Hepatocyte (in vitro differentiated cells): Measurements from ENCODE around the gene CTNNA3. TPM values are rescaled to one million over a fixed set of nuclear protein-coding genes. Genes with fewer than 3 reads are reported as not detected.

Experiments used
- DNase-seq: peaks from one replicate; pipeline ENCODE4 v3.0.0-alpha.2; 2016; ENCODE audit warnings: low spot score
- H2AFZ ChIP-seq: fragments of 200-600 bp; sonication (generic); 2 replicates; pipeline ENCODE4 v1.6.0; 2016; ENCODE audit warnings: antibody characterized with exemption, mild to moderate bottlenecking
- H3K27ac ChIP-seq: fragments of 200-600 bp; sonication (generic); 2 replicates; pipeline ENCODE4 v1.5.1; 2016; ENCODE audit warnings: mild to moderate bottlenecking
- H3K27me3 ChIP-seq: fragments of 200-600 bp; sonication (generic); 2 replicates; pipeline ENCODE4 v1.6.1; 2016
- H3K36me3 ChIP-seq: fragments of 200-600 bp; sonication (generic); replicated peaks from 2 replicates; pipeline ENCODE4 v1.5.1; 2016; ENCODE audit warnings: low read depth; ENCODE audit not compliant: insufficient read depth
- H3K4me1 ChIP-seq: fragments of 200-600 bp; sonication (generic); 2 replicates; pipeline ENCODE4 v1.5.1; 2016; ENCODE audit warnings: mild to moderate bottlenecking, moderate library complexity; ENCODE audit not compliant: insufficient read depth
- H3K4me2 ChIP-seq: fragments of 200-600 bp; sonication (generic); 2 replicates; pipeline ENCODE4 v1.6.0; 2016
- H3K4me3 ChIP-seq: fragments of 200-600 bp; sonication (generic); 2 replicates; pipeline ENCODE4 v1.5.1; 2016; ENCODE audit warnings: mild to moderate bottlenecking
- H3K79me2 ChIP-seq: fragments of 200-600 bp; sonication (generic); 2 replicates; pipeline ENCODE4 v1.6.0; 2017; ENCODE audit warnings: mild to moderate bottlenecking
- H3K9me2 ChIP-seq: fragments of 200-600 bp; sonication (generic); replicated peaks from 2 replicates; pipeline ENCODE4 v1.6.0; 2017; ENCODE audit warnings: mild to moderate bottlenecking; ENCODE audit not compliant: insufficient read depth
- H3K9me3 ChIP-seq: fragments of 200-600 bp; sonication (generic); 2 replicates; pipeline ENCODE4 v1.5.1; 2016; ENCODE audit warnings: low read depth, mild to moderate bottlenecking
- H4K20me1 ChIP-seq: fragments of 200-600 bp; sonication (generic); 2 replicates; pipeline ENCODE4 v1.6.0; 2016; ENCODE audit warnings: mild to moderate bottlenecking; ENCODE audit not compliant: insufficient read depth, poor library complexity, severe bottlenecking
- CTCF ChIP-seq: fragments of 200-600 bp; sonication (generic); IDR thresholded peaks from 2 replicates; pipeline ENCODE4 v1.5.1; 2016; ENCODE audit warnings: antibody characterized with exemption, mild to moderate bottlenecking; ENCODE audit not compliant: poor library complexity
- EZH2 ChIP-seq: fragments of 200-600 bp; sonication (generic); IDR thresholded peaks from 2 replicates; pipeline ENCODE4 v1.6.1; 2016; ENCODE audit warnings: antibody characterized with exemption, mild to moderate bottlenecking, borderline replicate concordance
- EZH2phosphoT487 ChIP-seq: fragments of 200-600 bp; sonication (generic); IDR thresholded peaks from one replicate; pipeline ENCODE4 v1.6.1; 2018; ENCODE audit warnings: antibody characterized with exemption, mild to moderate bottlenecking, low read depth, moderate library complexity; ENCODE audit not compliant: unreplicated experiment, severe bottlenecking
- WGBS: methylation state at CpG from one replicate; pipeline ENCODE4 v1.1.6; 2016; ENCODE audit warnings: low lambda C conversion rate; ENCODE audit errors: missing lambda C conversion rate; 5-methylcytosine and 5-hydroxymethylcytosine counted together
- polyA plus RNA-seq: library from polyadenylated mRNA; unstranded; fragments of >200 nt; fragmentation: Nextera tagmentation; extraction: Ambion mirVana; gene quantifications from 2 replicates; pipeline ENCODE4 v1.2.1, GENCODE V29; 2016
- total RNA-seq: library from RNA; depleted of rRNA; stranded (reverse); fragments of >200 nt; gene quantifications from 2 replicates; pipeline ENCODE4 v1.2.3, GENCODE V29; 2014

Gene CTNNA3
- total and polyA plus RNA-seq, 2 experiments from 2014 or later: 12.9 to 25.9 TPM

DNA sequence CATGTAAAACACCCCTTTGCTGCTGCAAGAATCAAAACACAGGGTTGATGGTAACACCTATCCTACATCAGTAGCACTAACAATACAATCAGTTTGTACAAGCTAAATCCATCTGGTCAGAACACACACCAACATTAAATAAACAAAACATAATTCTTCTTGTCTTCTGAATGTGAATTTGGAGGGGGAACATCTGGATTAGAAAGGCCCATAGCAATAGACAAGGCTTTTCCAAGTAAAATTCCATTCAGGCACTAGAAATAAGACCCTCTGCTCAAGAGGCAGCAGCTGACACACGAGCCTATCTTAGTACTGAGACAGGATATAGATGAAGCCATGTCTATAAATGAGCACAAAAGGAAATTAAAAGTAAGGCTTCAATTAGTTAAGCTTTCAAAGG lies 1610.1 kb downstream of the CTNNA3 start:
- H3K27me3 ChIP-seq: no peaks in the 10 kb centered on the region
- no peaks in the 10 kb centered on the region for H3K36me3 ChIP-seq
- H3K4me3 ChIP-seq: no peak overlapping the region
- H3K9me2 ChIP-seq: no peaks in the 10 kb centered on the region
- no peak for DNase-seq
- no peak overlapping the region for H2AFZ ChIP-seq
- H3K4me1 ChIP-seq: no peaks in the 10 kb centered on the region
- H3K9me3 ChIP-seq: no peaks in the 10 kb centered on the region
- no peak overlapping the region for H3K4me2 ChIP-seq
- TF ChIP-seq EZH2: no peak
- no peak for TF ChIP-seq EZH2phosphoT487
- TF ChIP-seq CTCF: no peak
- no peak overlapping the region for H3K27ac ChIP-seq
- H4K20me1 ChIP-seq: no peaks in the 10 kb centered on the region
- 34% methylated on average over 1 of the region's 1 CpG for WGBS
- no peaks in the 10 kb centered on the region for H3K79me2 ChIP-seq

DNA sequence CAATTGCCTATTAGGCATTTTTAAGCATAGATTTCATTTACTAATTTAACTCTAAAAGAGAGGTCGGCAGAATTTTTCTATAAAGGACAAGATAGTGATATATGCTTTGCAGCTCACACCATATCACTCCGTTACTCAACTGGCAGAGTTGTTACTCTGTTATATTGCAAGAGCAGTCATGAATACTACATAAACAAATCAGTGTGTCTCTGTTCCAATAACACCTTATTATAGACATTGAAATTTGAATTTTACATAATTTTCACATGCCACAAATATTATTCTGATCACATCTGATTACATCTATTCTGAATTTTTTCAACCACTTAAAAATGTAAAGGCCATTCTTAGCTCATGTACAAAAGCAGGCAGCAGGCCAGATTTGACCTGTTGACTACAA lies 1624.1 kb downstream of the CTNNA3 start:
- Histone ChIP-seq H3K4me3 (no peak overlapping the region), H3K4me2 (no peak overlapping the region), H3K4me1 (no peaks in the 10 kb centered on the region), H3K9me2 (no peaks in the 10 kb centered on the region), H3K36me3 (no peaks in the 10 kb centered on the region), H3K9me3 (no peaks in the 10 kb centered on the region), H3K27ac (no peak overlapping the region), H3K79me2 (no peaks in the 10 kb centered on the region), H3K27me3 (no peaks in the 10 kb centered on the region), H2AFZ (no peak overlapping the region), H4K20me1 (no peaks in the 10 kb centered on the region)
- 89% methylated on average over 2 of the region's 2 CpGs for WGBS
- TF ChIP-seq EZH2phosphoT487 (no peak), EZH2 (no peak), CTCF (no peak)
- no peak for DNase-seq

DNA sequence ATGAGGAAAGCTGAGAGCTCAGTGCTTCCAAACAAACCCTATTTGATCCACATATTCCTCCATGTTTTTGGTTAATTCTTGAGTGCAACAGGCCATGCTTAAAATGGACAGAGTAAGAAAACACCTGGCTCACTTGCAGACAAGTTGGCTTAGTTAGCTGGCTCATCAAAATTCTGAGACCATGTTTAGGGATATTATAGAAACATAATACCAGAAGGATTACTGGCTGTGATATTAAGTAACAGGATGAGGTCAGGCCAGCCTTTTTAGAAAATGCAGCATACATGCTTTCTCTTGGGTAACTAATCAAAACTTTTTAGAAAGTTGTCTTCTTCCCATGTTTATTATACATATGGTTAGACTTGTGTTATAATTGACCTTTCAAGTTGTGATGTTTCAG lies 1637.4 kb downstream of the CTNNA3 start:
- no peak overlapping the region for H3K4me2 ChIP-seq
- no peak for DNase-seq

More for the DNA sequence above, 1637.4 kb downstream of the CTNNA3 start:
- Histone ChIP-seq H3K79me2 (no peaks in the 10 kb centered on the region), H4K20me1 (no peaks in the 10 kb centered on the region), H3K4me3 (no peak overlapping the region), H3K9me2 (no peaks in the 10 kb centered on the region), H3K36me3 (no peaks in the 10 kb centered on the region), H3K27ac (no peak overlapping the region), H3K27me3 (no peaks in the 10 kb centered on the region), H2AFZ (no peak overlapping the region), H3K9me3 (no peaks in the 10 kb centered on the region), H3K4me1 (no peaks in the 10 kb centered on the region)
- no peak for TF ChIP-seq CTCF
- no peak for TF ChIP-seq EZH2
